Astrocyte (in vitro differentiated cells and primary cell): ENCODE measurements around the gene GREM1. TPM values are rescaled to one million over a fixed set of nuclear protein-coding genes. Genes with fewer than 3 reads are reported as not detected.
A peak's percentile ranks its signal among the peaks of the same experiment; 100 is the strongest.

Experiments
- DNase-seq: peaks from one replicate; pipeline ENCODE4 v3.0.0-alpha.2; 2010; ENCODE audit warnings: low read depth
- FAIRE-seq: peaks from 2 replicates; lab custom pipeline; 2011; peaks lifted over from hg19 to GRCh38; lab: Jason Lieb, UNC
- H2AFZ ChIP-seq: 2 replicates; pipeline ENCODE4 v1.6.0; 2012; ENCODE audit warnings: low read depth, low read length, inconsistent platforms
- H3K27ac ChIP-seq: 2 replicates; pipeline ENCODE4 v1.5.1; 2011; ENCODE audit warnings: low read depth, low read length, inconsistent platforms
- H3K27me3 ChIP-seq: 2 replicates; pipeline ENCODE4 v1.6.0; 2011; ENCODE audit warnings: low read length, inconsistent platforms; ENCODE audit not compliant: insufficient read depth
- H3K36me3 ChIP-seq: 2 replicates; pipeline ENCODE4 v1.5.1; 2011; ENCODE audit warnings: low read length, inconsistent platforms; ENCODE audit not compliant: insufficient read depth
- H3K4me1 ChIP-seq: 2 replicates; pipeline ENCODE4 v1.5.1; 2011; ENCODE audit warnings: low read length, inconsistent platforms; ENCODE audit not compliant: insufficient read depth
- H3K4me2 ChIP-seq: 2 replicates; pipeline ENCODE4 v1.6.0; 2012; ENCODE audit warnings: low read length, inconsistent platforms
- H3K4me3 ChIP-seq: 2 replicates; pipeline ENCODE4 v1.5.1; 2011; ENCODE audit warnings: low read depth, mild to moderate bottlenecking, low read length, inconsistent platforms; ENCODE audit not compliant: insufficient read depth
- H3K79me2 ChIP-seq: 2 replicates; pipeline ENCODE4 v1.6.0; 2012; ENCODE audit warnings: mild to moderate bottlenecking, low read length, inconsistent platforms; ENCODE audit not compliant: insufficient read depth
- H3K9ac ChIP-seq: 2 replicates; pipeline ENCODE4 v1.6.0; 2012; ENCODE audit warnings: mild to moderate bottlenecking, low read length, inconsistent platforms
- H3K9me3 ChIP-seq: 2 replicates; pipeline ENCODE4 v1.5.1; 2012; ENCODE audit warnings: low read depth, mild to moderate bottlenecking, low read length, inconsistent platforms; ENCODE audit not compliant: insufficient read depth
- H4K20me1 ChIP-seq: 2 replicates; pipeline ENCODE4 v1.6.0; 2012; ENCODE audit warnings: low read length, inconsistent platforms; ENCODE audit not compliant: insufficient read depth
- H3K27ac Mint-ChIP-seq: one replicate; pipeline ENCODE4 v1.8.0; 2021; ENCODE audit warnings: mild to moderate bottlenecking, mixed read lengths; ENCODE audit not compliant: unreplicated experiment
- H3K27me3 Mint-ChIP-seq: one replicate; pipeline ENCODE4 v1.8.0; 2021; ENCODE audit warnings: low read depth, mixed read lengths; ENCODE audit not compliant: unreplicated experiment
- H3K36me3 Mint-ChIP-seq: one replicate; pipeline ENCODE4 v1.8.0; 2021; ENCODE audit warnings: low read depth, mixed read lengths; ENCODE audit not compliant: unreplicated experiment
- H3K4me1 Mint-ChIP-seq: one replicate; pipeline ENCODE4 v1.8.0; 2021; ENCODE audit warnings: low read depth, mixed read lengths; ENCODE audit not compliant: unreplicated experiment
- H3K4me3 Mint-ChIP-seq: one replicate; pipeline ENCODE4 v1.8.0; 2021; ENCODE audit warnings: mild to moderate bottlenecking, moderate library complexity, mixed read lengths; ENCODE audit not compliant: unreplicated experiment
- H3K9me3 Mint-ChIP-seq: one replicate; pipeline ENCODE4 v1.8.0; 2021; ENCODE audit warnings: mild to moderate bottlenecking, mixed read lengths; ENCODE audit not compliant: unreplicated experiment
- EZH2 ChIP-seq: IDR thresholded peaks from 2 replicates; pipeline ENCODE4 v1.6.1; 2012; ENCODE audit warnings: mild to moderate bottlenecking, low read length, inconsistent platforms; ENCODE audit not compliant: insufficient read depth
- total RNA-seq: library from RNA; stranded (reverse); gene quantifications from 2 replicates; pipeline ENCODE4 v1.2.1, GENCODE V29; 2021
- TF ChIP-seq, protein P1 (sequence below): IDR thresholded peaks from 2 replicates; pipeline ENCODE4 v1.5.1; 2011; ENCODE audit warnings: low read depth, mild to moderate bottlenecking, inconsistent platforms, low read length, moderate library complexity; ENCODE audit not compliant: insufficient read depth

Gene GREM1
- total RNA-seq, 1 donor from 2014 or later: 112 TPM

GRCh38 chr15:32716216-32716914 is 1.4 kb upstream of the GREM1 start:
- Histone ChIP-seq H3K9ac (peak overlapping the region; percentile 94), H3K27ac (peak overlapping the region; percentile 91), H3K36me3 (peaks cover 5% of the 10 kb centered on the region), H2AFZ (no peak overlapping the region), H3K79me2 (peaks cover 39% of the 10 kb centered on the region), H3K4me3 (peak overlapping the region; percentile 60), H3K4me2 (peak overlapping the region; percentile 91), H3K27me3 (no peaks in the 10 kb centered on the region), H3K9me3 (no peaks in the 10 kb centered on the region), H4K20me1 (peaks cover 14% of the 10 kb centered on the region), H3K4me1 (peaks cover 11% of the 10 kb centered on the region)
- H3K27ac Mint-ChIP-seq: no peak overlapping the region
- no peak for TF ChIP-seq EZH2
- TF ChIP-seq, protein P1, sequence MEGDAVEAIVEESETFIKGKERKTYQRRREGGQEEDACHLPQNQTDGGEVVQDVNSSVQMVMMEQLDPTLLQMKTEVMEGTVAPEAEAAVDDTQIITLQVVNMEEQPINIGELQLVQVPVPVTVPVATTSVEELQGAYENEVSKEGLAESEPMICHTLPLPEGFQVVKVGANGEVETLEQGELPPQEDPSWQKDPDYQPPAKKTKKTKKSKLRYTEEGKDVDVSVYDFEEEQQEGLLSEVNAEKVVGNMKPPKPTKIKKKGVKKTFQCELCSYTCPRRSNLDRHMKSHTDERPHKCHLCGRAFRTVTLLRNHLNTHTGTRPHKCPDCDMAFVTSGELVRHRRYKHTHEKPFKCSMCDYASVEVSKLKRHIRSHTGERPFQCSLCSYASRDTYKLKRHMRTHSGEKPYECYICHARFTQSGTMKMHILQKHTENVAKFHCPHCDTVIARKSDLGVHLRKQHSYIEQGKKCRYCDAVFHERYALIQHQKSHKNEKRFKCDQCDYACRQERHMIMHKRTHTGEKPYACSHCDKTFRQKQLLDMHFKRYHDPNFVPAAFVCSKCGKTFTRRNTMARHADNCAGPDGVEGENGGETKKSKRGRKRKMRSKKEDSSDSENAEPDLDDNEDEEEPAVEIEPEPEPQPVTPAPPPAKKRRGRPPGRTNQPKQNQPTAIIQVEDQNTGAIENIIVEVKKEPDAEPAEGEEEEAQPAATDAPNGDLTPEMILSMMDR: no peak
- peaks cover 9% of the 10 kb centered on the region for H3K9me3 Mint-ChIP-seq
- H3K36me3 Mint-ChIP-seq: no peaks in the 10 kb centered on the region
- peak overlapping the region; percentile 60 for H3K4me3 Mint-ChIP-seq
- peaks cover 2% of the 10 kb centered on the region for H3K4me1 Mint-ChIP-seq
- DNase-seq (no peak), FAIRE-seq (no peak)
- peaks cover 24% of the 10 kb centered on the region for H3K27me3 Mint-ChIP-seq

DNA sequence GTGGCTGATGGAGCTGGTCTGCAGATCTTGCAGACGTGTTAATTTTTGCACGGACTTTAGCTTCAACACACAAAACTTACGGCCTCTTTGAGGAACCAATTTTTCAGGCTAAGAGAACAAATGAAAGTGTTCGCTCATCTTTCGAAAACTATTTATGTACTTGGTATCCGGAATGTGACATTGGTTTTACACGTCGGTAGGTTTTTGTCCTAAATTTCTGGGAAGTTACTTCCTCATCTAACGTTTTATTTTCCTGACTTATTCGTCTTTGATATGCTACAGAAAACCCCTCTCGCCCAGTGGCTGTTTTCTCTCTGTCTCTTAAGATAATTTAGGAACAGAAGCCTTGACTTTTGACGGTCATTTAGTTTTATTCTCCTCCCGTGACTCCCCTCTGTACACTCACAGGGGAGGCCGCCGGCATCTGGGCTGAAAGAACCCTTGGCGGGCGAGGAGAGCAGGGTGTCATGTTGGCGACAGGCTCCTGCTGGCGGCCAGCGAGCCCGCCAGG is 834 bp upstream of the GREM1 start:
- peaks cover 14% of the 10 kb centered on the region for H4K20me1 ChIP-seq
- Mint-ChIP-seq H3K27ac (no peak overlapping the region), H3K36me3 (no peaks in the 10 kb centered on the region), H3K4me3 (peak overlapping the region; percentile 60), H3K9me3 (peaks cover 9% of the 10 kb centered on the region), H3K27me3 (peaks cover 24% of the 10 kb centered on the region), H3K4me1 (peaks cover 2% of the 10 kb centered on the region)
- peak overlapping the region; percentile 91 for H3K27ac ChIP-seq
- TF ChIP-seq, protein P1: no peak
- TF ChIP-seq EZH2: no peak
- DNase-seq: no peak
- peak overlapping the region; percentile 94 for H3K9ac ChIP-seq
- H3K4me2 ChIP-seq: peak overlapping the region; percentile 91
- no peaks in the 10 kb centered on the region for H3K27me3 ChIP-seq
- H3K4me1 ChIP-seq: peaks cover 11% of the 10 kb centered on the region
- no peak for FAIRE-seq
- peaks cover 6% of the 10 kb centered on the region for H3K36me3 ChIP-seq
- peak overlapping the region; percentile 60 for H3K4me3 ChIP-seq
- peak overlapping the region; percentile 67 for H2AFZ ChIP-seq
- H3K79me2 ChIP-seq: peaks cover 44% of the 10 kb centered on the region
- H3K9me3 ChIP-seq: no peaks in the 10 kb centered on the region
